GM19452 (cell line): Measurements from ENCODE around the gene CEMIP.

ENCODE experiments used
- ATAC-seq: cut with Tn5 transposase; IDR thresholded peaks from one replicate; pipeline ENCODE4 v1.9.1; 2021; ENCODE audit not compliant: unreplicated experiment

Gene CEMIP

GRCh38 chr15:80780416-80781221, 1.4 kb downstream of the CEMIP start:
- no peak for ATAC-seq

DNA sequence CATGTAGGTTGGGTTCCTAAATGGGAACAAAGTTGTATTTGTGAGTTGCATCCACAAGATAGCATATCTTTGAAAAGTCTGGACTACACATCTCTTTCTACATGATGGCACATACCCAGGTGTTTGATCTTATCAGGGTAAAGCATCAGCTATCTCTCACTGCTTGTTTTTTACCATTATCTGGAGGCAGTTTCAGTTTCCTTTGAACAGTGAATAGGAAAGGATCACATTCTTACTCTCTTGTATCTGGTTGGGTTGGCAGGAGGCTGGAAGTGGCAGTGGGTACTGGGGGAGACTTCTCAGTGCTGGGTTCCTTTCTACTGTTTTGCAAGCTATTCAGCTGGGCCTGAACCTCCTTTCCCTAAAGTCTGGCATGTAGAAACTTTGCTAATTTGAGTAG, 4.1 kb downstream of the CEMIP start:
- ATAC-seq: no peak

DNA sequence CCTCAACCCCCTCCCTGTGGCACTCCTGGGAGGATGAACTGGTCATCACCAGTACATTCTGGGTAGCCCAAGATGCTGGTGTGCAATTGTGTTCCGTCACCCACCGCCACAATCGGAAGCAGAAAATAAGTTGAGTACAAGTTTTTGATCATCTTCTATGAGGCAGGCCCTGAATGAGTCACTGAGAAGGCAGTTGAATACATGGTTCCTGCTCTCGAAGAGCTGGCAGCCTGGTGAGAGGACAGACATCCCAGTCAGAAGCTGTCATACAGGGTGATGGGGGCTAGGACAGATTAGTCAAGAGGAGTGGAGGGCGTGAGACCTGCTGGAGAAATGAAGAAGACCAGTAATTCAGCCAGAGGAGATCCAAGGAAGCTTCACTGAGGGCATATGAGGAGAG, 6.2 kb downstream of the CEMIP start:
- ATAC-seq: no peak

DNA sequence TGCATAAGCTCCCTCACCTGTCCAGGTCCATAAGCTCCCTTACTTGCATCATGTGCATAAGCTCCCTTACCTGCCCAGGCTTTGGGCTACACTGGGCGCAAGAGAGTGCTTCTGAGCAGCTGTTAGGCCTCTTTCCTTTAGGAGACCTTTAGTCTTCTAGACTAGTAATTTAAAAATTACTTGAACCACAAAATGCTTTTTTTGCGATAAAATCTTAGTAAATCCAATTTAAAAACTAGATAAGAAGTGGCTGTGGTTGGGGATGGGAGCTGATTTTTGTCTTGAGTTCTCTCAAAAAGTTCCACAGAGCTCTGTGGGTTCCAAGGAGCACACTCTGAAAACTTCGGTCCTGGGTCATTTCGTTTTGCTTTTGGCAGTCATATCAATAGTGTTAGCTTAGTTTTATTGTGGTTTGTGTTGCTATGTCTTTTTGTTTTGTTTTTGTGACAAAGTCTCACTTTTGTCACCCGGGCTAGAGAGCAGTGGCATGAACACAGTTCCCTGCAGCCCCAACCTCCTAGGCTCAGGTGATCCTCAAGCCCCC, 6.7 kb downstream of the CEMIP start:
- no peak for ATAC-seq

DNA sequence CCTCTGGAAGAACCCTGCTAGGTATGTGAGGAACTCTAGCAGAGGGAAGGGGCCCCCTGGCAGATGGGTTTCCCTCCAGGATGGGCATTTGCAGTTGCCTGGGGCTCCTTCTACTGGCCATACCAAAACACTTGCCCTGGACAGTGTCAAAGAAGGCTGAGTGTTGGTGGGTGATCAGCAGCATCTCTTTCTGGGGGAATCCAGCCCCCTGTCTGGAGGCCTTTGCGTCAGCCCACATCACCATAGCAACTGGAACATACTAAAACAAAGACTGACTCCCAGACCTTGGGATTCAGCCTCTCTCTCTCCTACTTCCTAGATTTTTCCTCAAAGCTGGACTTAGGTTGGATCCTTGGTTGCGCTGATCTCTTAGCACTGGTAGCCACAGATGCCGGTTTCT, 8.1 kb downstream of the CEMIP start:
- no peak for ATAC-seq

- ATAC-seq: no peak
Measured at GRCh38 chr15:80788536-80788935, 9.4 kb downstream of the CEMIP start.

- ATAC-seq: no peak
Measured at GRCh38 chr15:80789296-80789695, 10.1 kb downstream of the CEMIP start.

DNA sequence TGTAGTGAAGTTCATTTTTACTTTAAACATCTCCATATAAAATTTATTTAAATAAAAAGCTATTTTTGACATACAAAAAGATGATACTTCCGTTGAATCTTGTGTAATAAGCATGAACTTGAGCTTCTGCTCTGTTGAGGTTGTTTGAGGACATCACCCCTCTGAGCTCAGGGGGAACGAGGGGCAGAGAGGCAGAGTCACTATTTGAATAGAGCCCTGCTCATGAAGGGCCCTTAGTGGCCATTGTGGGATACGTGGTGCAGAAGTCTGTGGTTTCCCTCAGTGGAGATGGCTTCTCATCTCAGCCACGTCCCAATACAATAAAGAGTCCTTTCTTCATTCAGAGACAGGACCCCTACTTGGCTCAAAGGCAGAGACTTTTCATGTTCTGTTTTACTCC, 10.6 kb downstream of the CEMIP start:
- ATAC-seq: no peak

DNA sequence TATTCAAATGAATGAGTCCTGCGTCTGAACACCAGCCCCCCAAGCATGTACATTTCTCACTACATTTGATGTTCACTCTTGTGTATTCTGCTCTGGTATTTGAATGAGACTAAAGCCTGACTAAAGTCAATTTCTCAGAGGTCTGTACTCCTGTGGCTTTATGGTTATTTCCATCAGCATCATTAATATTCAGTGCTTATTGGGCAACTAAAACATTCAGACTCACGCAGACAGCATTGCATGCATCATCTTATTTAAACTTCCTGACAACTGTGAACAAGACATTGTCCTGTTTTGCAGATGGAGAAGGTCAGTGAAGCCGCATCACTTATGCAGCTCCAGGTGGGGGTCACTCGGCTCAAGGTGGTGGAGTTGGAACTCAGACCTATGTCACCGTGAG, 11.1 kb downstream of the CEMIP start:
- no peak for ATAC-seq

DNA sequence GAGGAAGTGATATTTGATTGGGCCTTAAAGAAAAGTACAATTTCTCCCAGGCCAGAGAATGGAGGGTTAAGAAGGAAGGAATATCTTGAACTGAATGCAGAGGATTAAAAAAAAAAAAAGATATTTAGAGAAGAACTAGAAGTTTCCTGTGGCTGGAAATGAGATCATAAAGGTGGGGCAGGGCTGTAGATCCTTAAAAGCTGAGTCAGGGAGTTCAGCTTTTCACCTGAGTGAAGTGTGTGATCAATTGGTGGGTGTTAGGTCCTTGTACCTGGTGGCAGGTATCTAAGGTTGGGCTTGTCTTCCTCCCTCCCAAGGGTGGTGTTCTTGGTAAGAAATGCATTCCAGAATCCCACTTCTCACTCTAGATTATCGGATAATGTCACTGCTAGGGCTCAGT, 11.8 kb downstream of the CEMIP start:
- ATAC-seq: no peak

- no peak for ATAC-seq
Measured at GRCh38 chr15:80796407-80796806, 17.2 kb downstream of the CEMIP start.

GRCh38 chr15:80798911-80799310, 19.7 kb downstream of the CEMIP start:
- no peak for ATAC-seq

DNA sequence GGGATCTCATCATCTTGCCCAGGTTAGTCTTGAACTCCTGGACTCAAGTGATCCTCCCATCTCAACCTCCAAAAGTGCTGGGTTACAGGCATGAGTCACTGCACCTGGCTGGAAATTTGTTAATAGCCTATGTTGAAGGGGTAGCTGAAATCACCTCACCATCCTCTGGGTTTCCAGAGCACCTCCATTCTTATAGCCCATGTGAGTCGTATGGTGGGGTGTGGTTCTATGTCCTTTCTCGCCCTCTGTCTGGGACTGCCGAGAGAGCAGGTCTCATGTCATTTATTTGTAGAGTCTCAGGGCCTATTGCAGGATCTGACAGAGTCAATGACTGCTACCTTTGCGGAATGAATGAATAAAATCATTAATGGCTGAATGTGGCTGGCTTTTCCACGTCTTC, 20.9 kb downstream of the CEMIP start:
- ATAC-seq: no peak

DNA sequence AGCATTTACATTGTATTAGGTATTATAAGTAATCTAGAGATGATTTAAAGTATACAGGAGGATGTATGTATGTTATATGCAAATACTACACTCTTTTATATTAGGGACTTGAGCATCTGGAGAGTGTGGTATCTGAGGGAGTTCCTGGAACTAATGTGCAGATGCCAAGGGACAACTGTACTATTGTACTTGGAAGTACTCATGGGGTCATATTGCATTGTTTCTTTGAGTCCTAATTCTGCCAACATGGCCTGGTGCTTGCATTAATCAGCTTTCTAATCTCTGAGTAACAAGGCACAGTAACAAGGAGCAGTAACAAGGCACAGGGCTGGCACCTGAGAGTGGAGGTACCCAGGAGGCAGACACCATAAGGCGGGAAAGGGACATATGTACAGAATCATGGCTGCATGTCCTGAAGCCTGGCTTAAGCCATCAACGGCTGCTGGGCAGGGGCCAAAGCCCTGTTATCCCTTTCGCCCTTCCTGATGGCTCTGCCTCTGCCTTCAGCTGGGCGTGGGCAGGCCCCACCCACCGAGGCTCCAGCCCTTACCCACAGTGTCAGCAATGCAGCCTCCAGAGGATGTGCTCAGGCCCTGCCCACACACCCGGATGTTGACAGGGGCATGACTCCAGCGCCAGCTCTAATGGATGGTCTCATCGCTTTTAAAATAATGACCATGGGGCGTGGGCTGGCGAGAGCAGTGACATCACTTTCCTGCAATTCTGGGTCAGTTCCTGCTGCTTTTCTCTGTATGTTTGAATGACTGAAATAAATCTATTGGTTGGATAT, 22.9 kb downstream of the CEMIP start:
- ATAC-seq: no peak

GRCh38 chr15:80803580-80804525, 24.7 kb downstream of the CEMIP start:
- no peak for ATAC-seq

DNA sequence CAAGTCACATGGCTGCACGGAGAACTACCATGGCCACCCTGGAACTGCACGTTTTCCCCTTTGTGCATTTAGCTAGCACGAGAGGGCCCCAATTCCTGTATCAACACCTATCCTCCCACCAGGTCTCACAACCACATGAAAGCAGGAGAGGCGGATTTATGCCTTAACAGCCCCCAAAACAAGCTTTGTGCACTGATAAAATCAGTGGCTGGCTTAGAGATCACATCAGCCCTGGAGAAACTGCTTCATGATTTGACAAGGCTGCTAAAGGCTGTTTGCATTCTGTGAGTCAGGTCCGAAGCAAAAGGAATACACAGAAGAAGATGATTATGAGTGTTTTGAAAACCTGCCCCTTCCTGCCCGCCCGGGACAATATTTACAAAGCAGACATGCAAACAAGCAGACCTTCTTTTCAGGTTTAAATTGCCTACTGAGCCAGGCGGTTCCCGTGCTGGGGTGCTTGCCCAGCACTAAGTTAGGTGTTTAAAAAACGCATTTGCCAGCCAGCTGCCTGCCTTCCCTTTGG, 25.9 kb downstream of the CEMIP start:
- ATAC-seq: no peak

DNA sequence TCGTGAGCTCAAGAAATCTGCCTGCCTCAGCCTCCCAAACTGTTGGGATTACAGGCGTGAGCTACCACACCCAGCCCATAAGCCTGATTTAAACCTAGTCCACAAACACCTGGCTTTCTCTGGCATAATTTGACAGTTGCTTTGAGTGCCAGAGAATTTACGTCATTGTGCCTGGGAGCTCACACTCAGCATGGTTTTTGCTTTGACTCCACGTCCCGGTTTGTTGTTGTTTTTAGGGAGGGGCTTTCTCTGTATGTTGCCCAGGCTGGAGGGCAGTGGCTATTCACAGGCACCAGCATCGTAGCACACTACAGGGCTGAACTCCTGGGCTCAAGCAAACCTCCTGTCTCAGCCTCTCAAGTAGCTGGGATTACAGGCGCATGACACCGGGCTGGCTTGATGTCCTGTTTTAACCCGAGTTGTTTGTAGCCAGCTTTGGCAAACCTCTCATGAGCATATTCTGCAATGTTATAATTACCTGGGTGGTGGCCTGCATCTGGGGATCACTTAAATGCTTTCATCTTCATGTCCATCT, 32.7 kb downstream of the CEMIP start:
- no peak for ATAC-seq

GRCh38 chr15:80815106-80815505, 35.9 kb downstream of the CEMIP start:
- ATAC-seq: no peak

GRCh38 chr15:80816049-80816653, 37.0 kb downstream of the CEMIP start:
- ATAC-seq: no peak

GRCh38 chr15:80816936-80817335, 37.8 kb downstream of the CEMIP start:
- no peak for ATAC-seq
